HCT116 (cell line): Measurements from ENCODE around the gene ITPR1. TPM values are rescaled to one million over a fixed set of nuclear protein-coding genes. Genes with fewer than 3 reads are reported as not detected.

ENCODE experiments used
- ATAC-seq: fragments of 200-7000 bp; cut with Tn5 transposase; 2 replicates; pipeline ENCODE4 v1.9.1; 2020; ENCODE audit warnings: mild to moderate bottlenecking, moderate library complexity
- BruUV-seq: library from RNA; stranded (reverse); fragments of 400-500 nt; replicated peaks from 2 replicates; lab custom pipeline; 2021; lab: Mats Ljungman, UMichigan
- CTCF ChIA-PET: fragments of 300-600 bp; sonication (Branson Sonifier 250); formaldehyde crosslinking; loops from one replicate; lab custom pipeline; 2021; ENCODE audit warnings: antibody characterized with exemption; lab: Charles Lee
- POLR2A ChIA-PET: fragments of 300-600, 350-600 bp; sonication (Branson Sonifier 250); formaldehyde crosslinking; loops from one replicate; lab custom pipeline; 2021; ENCODE audit warnings: antibody characterized with exemption; lab: Charles Lee
- RAD21 ChIA-PET, 2 experiments: fragments of 300-600 bp; sonication (Branson Sonifier 250); formaldehyde crosslinking; loops; one replicate each; lab custom pipeline; 2023; ENCODE audit warnings: low total read pairs in 2 of 2; ENCODE audit not compliant: uncharacterized antibody in 2 of 2, unreplicated experiment in 2 of 2, low non-redundant PET in 1 of 2; lab: Charles Lee
- DNase-seq: peaks from one replicate; pipeline ENCODE4 v3.0.0-alpha.2; 2010; ENCODE audit warnings: low read depth, low spot score
- H2AFZ ChIP-seq: fragments of 200-600 bp; shearing (Covaris generic), sonication (generic); 2 replicates; pipeline ENCODE4 v1.6.1; 2017; ENCODE audit warnings: low read depth, mixed run types, mixed read lengths, antibody characterized with exemption, low read length; ENCODE audit not compliant: poor library complexity, severe bottlenecking
- H3K27ac ChIP-seq: 2 replicates; pipeline ENCODE4 v1.5.1; 2012; ENCODE audit warnings: low read depth, low read length
- H3K27me3 ChIP-seq: fragments of 200-600 bp; sonication (generic); 2 replicates; pipeline ENCODE4 v1.6.1; 2016; ENCODE audit warnings: mixed run types, low read length, mixed read lengths; ENCODE audit not compliant: insufficient read depth
- H3K36me3 ChIP-seq, 2 experiments: fragments of 200-500 bp in 1 of 2; fragments of 200-600 bp in 1 of 2; sonication (Bioruptor generic) in 1 of 2; sonication (generic) in 1 of 2; 2 replicates each; pipeline versions ENCODE4 v1.5.1 to v1.6.1; 2014 to 2016; ENCODE audit warnings: low read length in 2 of 2, inconsistent platforms in 1 of 2, mixed read lengths in 1 of 2, mixed run types in 1 of 2; ENCODE audit not compliant: insufficient read depth in 2 of 2, control insufficient read depth in 1 of 2
- H3K4me1 ChIP-seq, 2 experiments: fragments of 200-600 bp in 1 of 2; sonication (generic) in 1 of 2; 2 replicates each; pipeline versions ENCODE4 v1.5.1 to v1.6.1; 2012 to 2017; ENCODE audit warnings: low read length in 2 of 2, inconsistent platforms in 1 of 2, mild to moderate bottlenecking in 1 of 2, mixed read lengths in 1 of 2, mixed run types in 1 of 2, moderate library complexity in 1 of 2; ENCODE audit not compliant: insufficient read depth in 2 of 2, control insufficient read depth in 1 of 2
- H3K4me2 ChIP-seq: fragments of 200-600 bp; sonication (generic); 2 replicates; pipeline ENCODE4 v1.6.1; 2017; ENCODE audit warnings: mixed run types, low read length, mixed read lengths
- H3K4me3 ChIP-seq, 2 experiments: fragments of 200-600 bp in 1 of 2; sonication (generic) in 1 of 2; replicated peaks in 1 of 2; 2 replicates each; pipeline ENCODE4 v1.5.1; 2011 to 2016; ENCODE audit warnings: low read length in 2 of 2, control low read depth in 1 of 2, low read depth in 1 of 2, mild to moderate bottlenecking in 1 of 2, mixed read lengths in 1 of 2, mixed run types in 1 of 2
- H3K79me2 ChIP-seq: fragments of 200-600 bp; sonication (generic); 2 replicates; pipeline ENCODE4 v1.6.1; 2017; ENCODE audit warnings: mild to moderate bottlenecking, mixed run types, low read length, moderate library complexity, mixed read lengths; ENCODE audit not compliant: insufficient read depth
- H3K9ac ChIP-seq: fragments of 200-600 bp; sonication (generic); 2 replicates; pipeline ENCODE4 v1.6.1; 2016; ENCODE audit warnings: low read length, mixed read lengths
- H3K9me2 ChIP-seq: fragments of 200-600 bp; sonication (generic), shearing (Covaris generic); 2 replicates; pipeline ENCODE4 v1.6.1; 2017; ENCODE audit warnings: mixed run types, mild to moderate bottlenecking, moderate library complexity; ENCODE audit not compliant: insufficient read depth
- H3K9me3 ChIP-seq, 2 experiments: fragments of 200-500 bp in 1 of 2; fragments of 200-600 bp in 1 of 2; sonication (Bioruptor generic) in 1 of 2; sonication (generic) in 1 of 2; 2 replicates each; pipeline ENCODE4 v1.6.1; 2014 to 2017; ENCODE audit warnings: low read length in 2 of 2, mixed read lengths in 2 of 2, inconsistent platforms in 1 of 2, low read depth in 1 of 2, mild to moderate bottlenecking in 1 of 2, mixed run types in 1 of 2, moderate library complexity in 1 of 2; ENCODE audit not compliant: control insufficient read depth in 1 of 2, insufficient read depth in 1 of 2
- H4K20me1 ChIP-seq: fragments of 200-600 bp; sonication (generic), shearing (Covaris generic); 2 replicates; pipeline ENCODE4 v1.6.1; 2017; ENCODE audit warnings: mixed run types, mild to moderate bottlenecking, moderate library complexity; ENCODE audit not compliant: insufficient read depth
- CBX3 ChIP-seq: IDR thresholded peaks from 2 replicates; pipeline ENCODE4 v1.6.1; 2012; ENCODE audit warnings: low read depth
- EGR1 ChIP-seq: IDR thresholded peaks from 2 replicates; pipeline ENCODE4 v1.6.1; 2012; ENCODE audit warnings: low read depth
- ELF1 ChIP-seq: IDR thresholded peaks from 2 replicates; pipeline ENCODE4 v1.6.1; 2012; ENCODE audit warnings: low read depth, borderline replicate concordance
- EZH2 ChIP-seq: fragments of 200-600 bp; sonication (generic); IDR thresholded peaks from 2 replicates; pipeline ENCODE4 v1.6.1; 2017; ENCODE audit warnings: antibody characterized with exemption, mixed run types
- FOSL1 ChIP-seq: IDR thresholded peaks from 2 replicates; pipeline ENCODE4 v1.6.1; 2012; ENCODE audit warnings: low read depth
- POLR2A ChIP-seq: IDR thresholded peaks from 2 replicates; pipeline ENCODE4 v1.7.0; 2011; ENCODE audit warnings: borderline replicate concordance; ENCODE audit not compliant: insufficient read depth, insufficient read length; ENCODE audit errors: extremely low read depth
- POLR2AphosphoS5 ChIP-seq: IDR thresholded peaks from 2 replicates; pipeline ENCODE4 v1.6.1; 2011; ENCODE audit warnings: mild to moderate bottlenecking, low read depth, low read length, moderate library complexity
- RAD21 ChIP-seq: IDR thresholded peaks from 2 replicates; pipeline ENCODE4 v1.6.1; 2012; ENCODE audit warnings: low read depth, mild to moderate bottlenecking
- SIN3A ChIP-seq: IDR thresholded peaks from 2 replicates; pipeline ENCODE4 v1.6.1; 2012; ENCODE audit warnings: low read depth
- SP1 ChIP-seq: IDR thresholded peaks from 2 replicates; pipeline ENCODE4 v1.6.1; 2012; ENCODE audit warnings: low read depth
- SRF ChIP-seq: IDR thresholded peaks from 2 replicates; pipeline ENCODE4 v1.6.1; 2012; ENCODE audit warnings: low read depth
- TCF7L2 ChIP-seq: IDR thresholded peaks from 2 replicates; pipeline ENCODE4 v1.7.0; 2011; ENCODE audit warnings: borderline replicate concordance, inconsistent platforms; ENCODE audit not compliant: insufficient read depth, insufficient read length; ENCODE audit errors: extremely low read depth
- YY1 ChIP-seq: IDR thresholded peaks from 2 replicates; pipeline ENCODE4 v1.6.1; 2011; ENCODE audit warnings: low read length, low read depth, moderate library complexity, mild to moderate bottlenecking; ENCODE audit not compliant: insufficient replicate concordance; ENCODE audit errors: extremely low read depth
- ZFX ChIP-seq: fragments of 450-650 bp; IDR thresholded peaks from 2 replicates; pipeline ENCODE4 v1.6.1; 2017
- ZNF274 ChIP-seq: fragments of 200-500 bp; sonication (Bioruptor generic); IDR thresholded peaks from 2 replicates; pipeline ENCODE4 v1.6.1; 2014; ENCODE audit warnings: mild to moderate bottlenecking, low read depth, low read length, inconsistent platforms
- intact Hi-C: fragments of 100-400 bp; cut with micrococcal nuclease; formaldehyde crosslinking; loops from 2 replicates; pipeline ENCODE4 v1.10.0; 2022
- total RNA-seq: library from RNA; stranded (reverse); gene quantifications from one replicate; pipeline ENCODE4 v1.2.1, GENCODE V29; 2021; ENCODE audit not compliant: unreplicated experiment
- TF ChIP-seq, protein P1 (sequence below): IDR thresholded peaks from 2 replicates; pipeline ENCODE4 v1.6.1; 2011; ENCODE audit warnings: mild to moderate bottlenecking, low read length, moderate library complexity; ENCODE audit not compliant: insufficient replicate concordance; ENCODE audit errors: extremely low read depth
- TF ChIP-seq, protein P2 (sequence below): IDR thresholded peaks from 2 replicates; pipeline ENCODE4 v1.6.1; 2012; ENCODE audit warnings: low read depth

Gene ITPR1
- total RNA-seq, 1 experiment from 2014 or later = 9.2 TPM

DNA sequence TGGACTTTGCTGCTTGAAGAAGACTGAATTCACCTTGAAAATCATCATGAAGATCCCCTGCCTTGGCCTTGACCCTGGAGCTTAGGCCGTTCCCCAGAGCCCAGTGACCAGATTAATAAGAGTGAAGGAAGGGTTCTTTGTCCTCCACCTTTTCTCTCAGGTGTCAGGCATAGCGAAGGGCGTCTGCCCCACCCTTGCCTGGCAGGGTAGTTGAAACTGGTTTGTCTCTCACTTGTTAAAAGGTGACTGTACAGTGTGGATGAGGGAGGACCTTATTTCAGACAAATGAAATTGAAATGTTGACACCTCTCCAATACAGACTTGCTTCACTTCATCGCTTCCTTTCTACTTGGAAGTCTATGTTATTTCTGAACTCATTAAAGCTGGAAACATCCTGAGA is 262.4 kb downstream of the ITPR1 start:
- no peaks in the 10 kb centered on the region for H3K36me3 ChIP-seq
- no TSS peak for BruUV-seq
- H3K9me2 ChIP-seq = no peaks in the 10 kb centered on the region
- no peak overlapping the region for H3K9ac ChIP-seq
- intact Hi-C loops = no loop called here
- H3K4me3 ChIP-seq = no peak overlapping the region
- no peak overlapping the region for H3K4me2 ChIP-seq
- ATAC-seq (no peak), DNase-seq (no peak)
- ChIA-PET RAD21 (no interaction called here), POLR2A (no interaction called here), CTCF (no interaction called here)
- H3K79me2 ChIP-seq = no peaks in the 10 kb centered on the region
- no peak overlapping the region for H3K27ac ChIP-seq
- H2AFZ ChIP-seq = no peak overlapping the region
- no peaks in the 10 kb centered on the region for H4K20me1 ChIP-seq
- H3K4me1 ChIP-seq = no peaks in the 10 kb centered on the region
- TF ChIP-seq FOSL1 = no peak
- no peak for TF ChIP-seq SIN3A
- TF ChIP-seq SRF = no peak
- TF ChIP-seq POLR2A = no peak
- TF ChIP-seq ELF1 = no peak
- TF ChIP-seq TCF7L2 = no peak
- TF ChIP-seq EGR1 = no peak
- TF ChIP-seq, protein P1, sequence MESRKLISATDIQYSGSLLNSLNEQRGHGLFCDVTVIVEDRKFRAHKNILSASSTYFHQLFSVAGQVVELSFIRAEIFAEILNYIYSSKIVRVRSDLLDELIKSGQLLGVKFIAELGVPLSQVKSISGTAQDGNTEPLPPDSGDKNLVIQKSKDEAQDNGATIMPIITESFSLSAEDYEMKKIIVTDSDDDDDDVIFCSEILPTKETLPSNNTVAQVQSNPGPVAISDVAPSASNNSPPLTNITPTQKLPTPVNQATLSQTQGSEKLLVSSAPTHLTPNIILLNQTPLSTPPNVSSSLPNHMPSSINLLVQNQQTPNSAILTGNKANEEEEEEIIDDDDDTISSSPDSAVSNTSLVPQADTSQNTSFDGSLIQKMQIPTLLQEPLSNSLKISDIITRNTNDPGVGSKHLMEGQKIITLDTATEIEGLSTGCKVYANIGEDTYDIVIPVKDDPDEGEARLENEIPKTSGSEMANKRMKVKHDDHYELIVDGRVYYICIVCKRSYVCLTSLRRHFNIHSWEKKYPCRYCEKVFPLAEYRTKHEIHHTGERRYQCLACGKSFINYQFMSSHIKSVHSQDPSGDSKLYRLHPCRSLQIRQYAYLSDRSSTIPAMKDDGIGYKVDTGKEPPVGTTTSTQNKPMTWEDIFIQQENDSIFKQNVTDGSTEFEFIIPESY = no peak
- TF ChIP-seq CBX3 = no peak
- no peak for TF ChIP-seq ZNF274
- no peak for TF ChIP-seq YY1
- no peak for TF ChIP-seq ZFX
- TF ChIP-seq, protein P2, sequence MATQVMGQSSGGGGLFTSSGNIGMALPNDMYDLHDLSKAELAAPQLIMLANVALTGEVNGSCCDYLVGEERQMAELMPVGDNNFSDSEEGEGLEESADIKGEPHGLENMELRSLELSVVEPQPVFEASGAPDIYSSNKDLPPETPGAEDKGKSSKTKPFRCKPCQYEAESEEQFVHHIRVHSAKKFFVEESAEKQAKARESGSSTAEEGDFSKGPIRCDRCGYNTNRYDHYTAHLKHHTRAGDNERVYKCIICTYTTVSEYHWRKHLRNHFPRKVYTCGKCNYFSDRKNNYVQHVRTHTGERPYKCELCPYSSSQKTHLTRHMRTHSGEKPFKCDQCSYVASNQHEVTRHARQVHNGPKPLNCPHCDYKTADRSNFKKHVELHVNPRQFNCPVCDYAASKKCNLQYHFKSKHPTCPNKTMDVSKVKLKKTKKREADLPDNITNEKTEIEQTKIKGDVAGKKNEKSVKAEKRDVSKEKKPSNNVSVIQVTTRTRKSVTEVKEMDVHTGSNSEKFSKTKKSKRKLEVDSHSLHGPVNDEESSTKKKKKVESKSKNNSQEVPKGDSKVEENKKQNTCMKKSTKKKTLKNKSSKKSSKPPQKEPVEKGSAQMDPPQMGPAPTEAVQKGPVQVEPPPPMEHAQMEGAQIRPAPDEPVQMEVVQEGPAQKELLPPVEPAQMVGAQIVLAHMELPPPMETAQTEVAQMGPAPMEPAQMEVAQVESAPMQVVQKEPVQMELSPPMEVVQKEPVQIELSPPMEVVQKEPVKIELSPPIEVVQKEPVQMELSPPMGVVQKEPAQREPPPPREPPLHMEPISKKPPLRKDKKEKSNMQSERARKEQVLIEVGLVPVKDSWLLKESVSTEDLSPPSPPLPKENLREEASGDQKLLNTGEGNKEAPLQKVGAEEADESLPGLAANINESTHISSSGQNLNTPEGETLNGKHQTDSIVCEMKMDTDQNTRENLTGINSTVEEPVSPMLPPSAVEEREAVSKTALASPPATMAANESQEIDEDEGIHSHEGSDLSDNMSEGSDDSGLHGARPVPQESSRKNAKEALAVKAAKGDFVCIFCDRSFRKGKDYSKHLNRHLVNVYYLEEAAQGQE = no peak
- no peak for TF ChIP-seq RAD21
- no peak for TF ChIP-seq EZH2
- TF ChIP-seq SP1 = no peak
- TF ChIP-seq POLR2AphosphoS5 = no peak
- no peaks in the 10 kb centered on the region for H3K27me3 ChIP-seq
- H3K9me3 ChIP-seq = no peaks in the 10 kb centered on the region
